ENCODE data around the gene HMOX1.

Gene HMOX1

DNA sequence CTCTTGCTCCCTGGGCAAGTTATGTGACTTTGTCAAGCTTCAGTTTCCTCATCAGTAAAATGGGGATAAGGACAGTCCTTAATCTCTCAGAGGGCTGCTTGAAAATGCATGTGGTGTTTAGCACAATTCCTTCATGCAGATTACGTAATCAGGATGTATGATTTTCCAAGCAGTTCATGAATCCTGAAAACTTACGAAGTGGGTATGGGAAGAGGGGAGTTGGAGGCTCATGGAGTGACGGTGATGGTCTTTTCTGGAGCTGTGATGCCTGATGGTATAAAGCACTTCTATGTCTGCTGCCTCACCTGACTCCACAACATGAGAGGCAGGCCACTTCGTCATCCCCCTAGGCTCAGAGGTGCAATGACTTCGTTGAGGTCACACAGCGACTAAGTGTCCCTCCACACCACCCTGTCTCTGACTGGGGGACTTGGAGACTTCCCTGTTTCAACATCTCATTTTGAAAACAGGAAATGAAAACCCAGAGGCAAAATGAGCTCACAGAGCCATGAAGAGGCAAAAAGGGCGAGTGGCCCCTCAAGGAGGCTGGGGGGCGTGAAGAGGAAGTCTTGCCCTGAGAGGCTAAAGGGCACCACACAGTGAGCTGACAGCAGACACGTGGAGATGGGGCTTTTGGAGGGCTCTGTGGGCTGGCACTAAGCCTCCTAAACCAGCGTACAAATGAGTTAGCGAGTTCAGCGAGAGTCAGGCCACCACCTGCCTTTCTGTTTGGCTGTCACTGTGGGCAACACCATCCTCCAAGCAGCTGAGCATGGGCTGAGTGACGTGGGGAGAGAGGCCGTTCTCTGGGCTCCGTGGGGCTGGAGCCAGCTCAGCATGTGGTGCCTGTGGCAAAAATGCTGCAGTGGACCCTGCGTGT is 29.1 kb downstream of the HMOX1 start:
- peak in 1 of 2 donors; percentile 28 for DNase-seq

- DNase-seq, result no peak
These were observed 29.8 kb downstream of the HMOX1 start for GRCh38 chr22:35410663-35411034.

DNA sequence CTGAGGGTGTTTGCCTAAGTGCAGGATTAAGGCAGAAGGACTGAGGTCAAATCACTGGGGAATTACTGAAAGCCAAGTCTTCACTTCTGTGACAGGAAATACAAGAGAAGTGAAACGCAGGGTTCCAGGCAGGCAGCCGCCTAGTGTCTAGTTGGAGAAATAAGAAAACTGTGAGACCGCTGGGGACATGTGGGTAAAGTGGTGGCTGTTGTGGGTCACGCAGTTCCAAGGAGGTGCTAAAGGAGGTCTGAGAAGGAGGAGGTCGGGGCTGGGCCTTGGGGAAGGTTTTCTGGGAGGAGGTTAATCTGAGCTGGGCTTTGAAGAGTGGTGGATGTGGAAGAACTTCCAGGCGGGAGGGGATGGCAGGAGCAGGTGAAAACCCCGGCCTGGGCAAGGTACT is 30.2 kb downstream of the HMOX1 start:
- DNase-seq, result no peak

DNA sequence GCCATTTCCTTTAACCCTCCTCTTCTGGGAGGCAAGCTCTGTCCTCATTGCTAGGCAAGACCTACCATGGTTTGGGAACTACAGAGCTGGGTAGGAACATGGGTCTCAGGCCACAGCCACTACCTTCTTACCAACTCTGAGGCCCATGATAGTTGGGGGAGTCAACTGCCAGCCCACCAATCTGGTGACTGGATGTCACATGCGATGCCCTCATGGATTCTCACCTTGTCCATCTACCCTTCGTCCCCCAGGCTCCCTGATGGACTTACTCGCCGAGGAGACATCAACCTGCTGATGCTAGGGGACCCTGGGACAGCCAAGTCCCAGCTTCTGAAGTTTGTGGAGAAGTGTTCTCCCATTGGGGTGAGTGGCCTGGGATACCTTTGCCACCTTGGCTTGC is 32.7 kb downstream of the HMOX1 start:
- no peak for DNase-seq

GRCh38 chr22:35417606-35418005 is 36.7 kb downstream of the HMOX1 start:
- DNase-seq, result no peak

GRCh38 chr22:35418088-35418487 is 37.2 kb downstream of the HMOX1 start:
- no peak for DNase-seq

DNA sequence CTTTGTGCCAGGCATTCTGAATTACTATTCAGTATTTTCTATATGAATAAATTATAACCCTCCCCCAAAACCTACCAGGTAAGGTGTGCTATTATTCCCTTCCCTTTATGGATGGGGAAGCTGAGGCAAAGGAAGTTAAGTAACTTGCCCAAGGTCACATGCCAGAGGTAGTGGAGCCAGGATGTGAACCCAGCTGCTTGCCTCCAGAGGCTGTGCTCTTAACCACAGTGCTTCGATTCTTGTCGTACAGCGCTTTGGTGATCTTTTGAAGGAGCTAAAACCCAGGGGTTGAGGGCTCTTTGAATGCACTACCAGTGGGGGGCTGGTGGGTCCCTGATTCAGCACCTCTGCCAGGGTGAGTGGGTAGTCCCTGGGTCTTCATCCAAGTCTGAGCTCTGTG is 37.8 kb downstream of the HMOX1 start:
- DNase-seq, result no peak

- no peak for DNase-seq
These were observed 38.9 kb downstream of the HMOX1 start for GRCh38 chr22:35419756-35420155.

GRCh38 chr22:35421121-35421520 is 40.2 kb downstream of the HMOX1 start:
- no peak for DNase-seq

DNA sequence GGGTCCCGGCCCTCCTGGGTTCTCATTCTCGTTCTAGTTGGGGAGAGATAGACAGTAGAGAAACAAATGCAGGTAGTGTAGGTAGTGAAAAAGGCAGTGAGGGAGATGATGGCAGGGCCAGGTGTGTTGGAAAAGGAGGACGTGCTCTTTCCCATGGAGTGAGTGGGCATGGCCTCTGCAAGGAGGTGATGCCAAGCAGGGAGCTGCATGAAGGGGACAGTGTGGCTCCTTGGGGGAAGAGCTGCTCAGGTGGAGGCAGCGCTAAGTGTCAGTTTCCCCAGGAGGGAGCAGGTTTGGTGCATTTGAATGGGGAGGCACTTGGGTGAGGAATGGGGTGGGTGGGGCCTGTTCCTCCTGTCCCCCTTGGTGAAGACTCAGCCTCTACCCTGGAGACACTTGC is 41.2 kb downstream of the HMOX1 start:
- no peak for DNase-seq

DNA sequence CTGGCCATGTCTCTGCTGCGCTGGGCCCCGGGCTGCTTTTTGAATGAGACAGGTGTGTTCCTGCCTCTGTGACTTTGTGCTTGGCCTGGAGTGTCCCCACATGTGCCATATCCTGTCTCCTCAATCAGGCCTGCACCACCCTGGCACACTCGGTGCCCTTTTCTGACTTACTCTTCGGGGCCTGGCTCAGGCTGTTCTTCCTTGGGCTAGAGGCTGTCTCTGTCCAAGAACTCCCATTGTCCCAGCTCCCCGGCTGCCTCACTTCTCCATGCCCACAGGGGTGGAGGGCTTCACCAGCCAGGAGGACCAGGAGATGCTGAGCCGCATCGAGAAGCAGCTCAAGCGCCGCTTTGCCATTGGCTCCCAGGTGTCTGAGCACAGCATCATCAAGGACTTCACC is 42.0 kb downstream of the HMOX1 start:
- no peak for DNase-seq

- no peak for DNase-seq
These were observed 43.2 kb downstream of the HMOX1 start for GRCh38 chr22:35424081-35424480.

DNA sequence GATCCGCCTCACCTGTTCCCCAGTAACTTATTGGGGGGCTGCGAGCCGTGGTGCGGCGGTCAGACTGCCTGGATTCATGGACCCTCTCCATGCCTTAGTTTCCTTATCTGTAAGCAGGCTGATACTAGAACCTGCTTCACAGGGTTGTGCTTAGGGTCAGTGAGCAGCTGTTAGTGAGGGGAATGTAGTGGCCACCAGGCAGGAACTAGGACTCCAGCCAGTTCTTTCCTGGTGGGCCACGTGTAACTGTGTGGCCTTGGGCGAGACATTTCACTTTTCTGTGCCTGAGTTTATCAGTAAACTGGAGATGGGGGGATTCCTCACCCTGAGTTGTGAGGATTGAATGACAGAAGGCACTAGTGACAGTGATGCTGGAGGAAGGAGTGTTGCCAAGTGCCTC is 43.9 kb downstream of the HMOX1 start:
- no peak for DNase-seq

GRCh38 chr22:35425546-35425945 is 44.6 kb downstream of the HMOX1 start:
- no peak for DNase-seq

- no peak for DNase-seq
These were observed 45.3 kb downstream of the HMOX1 start for GRCh38 chr22:35425971-35426800.

DNA sequence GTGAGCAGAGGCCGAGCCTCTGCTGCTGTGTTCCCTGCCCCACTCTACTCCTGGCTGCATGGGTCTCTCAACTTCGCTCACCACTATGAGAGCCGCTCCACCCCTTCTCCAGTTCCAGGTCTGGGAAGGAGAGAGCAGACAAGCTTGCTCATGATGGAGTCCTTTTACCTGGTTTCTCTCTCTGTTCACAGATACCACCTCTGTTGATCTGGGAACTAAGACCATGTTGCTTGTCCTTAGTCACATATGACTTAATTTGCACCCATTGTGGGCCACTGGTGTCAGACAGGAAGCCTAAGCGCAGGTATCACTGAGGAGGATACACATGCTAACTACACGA is 45.9 kb downstream of the HMOX1 start:
- DNase-seq, result no peak

- peak; percentile 59 to 76 for DNase-seq
These were observed 50.0 kb downstream of the HMOX1 start for GRCh38 chr22:35430897-35431322.

GRCh38 chr22:35431483-35432227 is 50.8 kb downstream of the HMOX1 start:
- DNase-seq, result no peak

DNA sequence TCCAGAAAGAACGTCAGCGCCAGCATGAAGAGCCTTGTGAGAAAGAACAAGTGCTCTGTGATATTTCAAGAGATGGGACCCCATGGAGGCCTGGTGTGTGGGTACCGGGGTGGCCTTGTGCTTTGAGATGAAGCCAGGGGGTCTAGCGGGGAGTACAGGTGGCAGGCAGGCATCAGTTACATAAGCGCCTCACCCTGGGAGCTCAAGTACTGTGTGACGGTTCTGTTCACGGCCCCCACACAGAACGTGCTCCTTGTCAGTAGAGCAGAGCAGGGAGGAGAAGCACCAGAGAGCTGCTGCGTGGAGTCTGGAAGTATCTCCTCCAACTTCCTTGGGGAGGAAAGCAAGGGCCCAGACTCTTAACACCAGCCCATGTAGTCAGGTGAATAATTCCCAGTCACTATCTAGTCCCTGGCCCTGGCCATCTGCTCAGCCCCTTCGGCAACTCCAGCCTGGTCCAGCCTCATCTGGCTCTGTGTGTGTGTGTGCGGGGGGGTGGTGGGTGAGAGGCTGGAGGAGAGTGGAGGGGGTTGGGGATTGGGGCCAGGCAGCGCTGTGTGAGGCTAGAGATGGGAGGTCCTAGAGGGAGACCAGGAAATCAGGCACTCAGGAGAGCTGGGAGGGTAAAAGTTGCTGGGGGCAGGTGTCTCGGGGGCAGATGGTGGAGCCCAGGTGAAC is 51.5 kb downstream of the HMOX1 start:
- DNase-seq, result no peak

DNA sequence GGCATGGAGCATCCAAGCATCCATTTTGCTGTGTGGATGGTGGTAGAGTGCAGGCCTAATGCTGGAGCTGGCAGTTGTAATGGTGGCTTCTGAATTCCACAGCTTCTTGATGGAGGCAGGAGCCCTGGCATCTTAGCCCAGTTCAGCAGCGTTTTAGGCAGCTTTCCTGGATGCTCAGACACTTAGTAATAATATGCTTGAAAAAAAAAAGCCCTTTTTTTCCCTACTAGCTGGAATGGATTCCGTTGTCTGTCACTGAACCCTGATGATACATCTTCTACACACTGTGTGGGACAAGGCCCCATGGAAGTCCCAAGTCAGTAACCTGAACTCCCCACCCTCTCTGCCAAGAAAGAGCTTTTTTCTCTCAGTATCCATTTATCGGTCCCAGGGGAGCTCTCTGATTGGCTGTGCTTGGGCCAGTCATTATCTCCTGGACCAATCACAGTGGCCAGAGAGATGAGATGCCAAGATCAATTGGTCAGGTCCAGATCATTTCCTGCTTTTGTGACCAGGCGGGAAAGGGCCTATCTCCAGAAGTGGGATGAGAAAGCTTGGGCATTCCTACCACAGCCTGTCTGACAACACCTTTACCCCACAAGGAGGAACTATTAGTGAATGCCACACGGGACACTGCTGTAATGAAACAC is 53.3 kb downstream of the HMOX1 start:
- no peak for DNase-seq

- DNase-seq, result no peak
These were observed 54.4 kb downstream of the HMOX1 start for GRCh38 chr22:35435201-35435740.

DNA sequence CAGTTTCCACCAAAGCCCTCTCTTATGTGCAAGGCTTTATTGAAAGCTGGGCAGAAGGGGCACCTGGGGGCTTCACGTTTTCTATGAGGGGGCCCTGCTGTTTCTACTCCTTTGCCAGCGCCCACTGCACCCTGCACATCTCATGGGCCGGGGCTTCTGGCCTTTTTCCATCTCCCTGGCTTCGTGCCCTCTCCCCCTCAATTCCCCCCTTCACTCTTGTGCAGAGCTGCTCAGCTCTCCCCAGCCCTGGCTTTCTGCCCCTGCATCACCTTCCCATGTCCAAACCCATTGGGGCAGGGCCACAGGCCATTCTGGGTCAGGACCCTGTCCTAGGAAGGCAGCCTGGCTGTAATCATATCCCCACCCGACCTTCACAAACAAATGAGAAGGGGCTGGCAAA is 55.5 kb downstream of the HMOX1 start:
- no peak for DNase-seq

Data from hippocampal formation (tissue), 2 donors.